T-helper 22 cell (primary cell): ENCODE measurements around the gene IGLL1.
"Not testable (repeated sequence)": the region's sequence is repeated elsewhere in the genome, so short reads cannot be mapped to it uniquely, and the experiment has no call there.

Source experiments
- DNase-seq: peaks from one replicate; pipeline ENCODE4 v3.0.0-alpha.2; 2020; ENCODE audit warnings: low read depth

Gene IGLL1

GRCh38 chr22:23562186-23562585, 17.9 kb downstream of the IGLL1 start:
- DNase-seq: no peak

- DNase-seq: not testable (repeated sequence)
Observed at GRCh38 chr22:23561025-23561510, 19.0 kb downstream of the IGLL1 start.

GRCh38 chr22:23560215-23560614, 19.9 kb downstream of the IGLL1 start:
- DNase-seq: not testable (repeated sequence)

GRCh38 chr22:23557467-23557866, 22.6 kb downstream of the IGLL1 start:
- no peak for DNase-seq

- no peak for DNase-seq
Observed at GRCh38 chr22:23557036-23557435, 23.1 kb downstream of the IGLL1 start.

GRCh38 chr22:23556026-23556620, 24.0 kb downstream of the IGLL1 start:
- DNase-seq: no peak

GRCh38 chr22:23555118-23555517, 25.0 kb downstream of the IGLL1 start:
- DNase-seq: no peak

- no peak for DNase-seq
Observed at GRCh38 chr22:23553924-23554870, 25.9 kb downstream of the IGLL1 start.

GRCh38 chr22:23553438-23553837, 26.7 kb downstream of the IGLL1 start:
- no peak for DNase-seq

- DNase-seq: no peak
Observed at GRCh38 chr22:23552573-23552972, 27.5 kb downstream of the IGLL1 start.

- no peak for DNase-seq
Observed at GRCh38 chr22:23551385-23551784, 28.7 kb downstream of the IGLL1 start.

GRCh38 chr22:23550049-23550650, 29.9 kb downstream of the IGLL1 start:
- no peak for DNase-seq

- no peak for DNase-seq
Observed at GRCh38 chr22:23549198-23549595, 30.9 kb downstream of the IGLL1 start.

GRCh38 chr22:23548501-23549197, 31.4 kb downstream of the IGLL1 start:
- DNase-seq: no peak

- DNase-seq: no peak
Observed at GRCh38 chr22:23547818-23548500, 32.1 kb downstream of the IGLL1 start.

- not testable (repeated sequence) for DNase-seq
Observed at GRCh38 chr22:23547382-23547781, 32.7 kb downstream of the IGLL1 start.

- DNase-seq: no peak
Observed at GRCh38 chr22:23544852-23545251, 35.2 kb downstream of the IGLL1 start.

GRCh38 chr22:23543506-23544000, 36.5 kb downstream of the IGLL1 start:
- not testable (repeated sequence) for DNase-seq

GRCh38 chr22:23542933-23543332, 37.2 kb downstream of the IGLL1 start:
- no peak for DNase-seq

GRCh38 chr22:23542391-23542790, 37.7 kb downstream of the IGLL1 start:
- not testable (repeated sequence) for DNase-seq

- not testable (repeated sequence) for DNase-seq
Observed at GRCh38 chr22:23541849-23542281, 38.2 kb downstream of the IGLL1 start.
